Activated naive CD8-positive, alpha-beta T cell treated with anti-CD3 and anti-CD28 coated beads, Interleukin-2, amount 50 U/mL, for 24 hours (primary cell): Measurements from ENCODE around the gene LAIR2.

Source experiments
- ATAC-seq: fragments of 150-1000 bp; cut with Tn5 transposase; one replicate; pipeline ENCODE4 v1.10.0; 2021
- DNase-seq: peaks from one replicate; pipeline ENCODE4 v3.0.0; 2021
- H3K27ac Mint-ChIP-seq: one replicate; pipeline ENCODE4 v1.8.0; 2021; ENCODE audit warnings: mild to moderate bottlenecking, mixed read lengths
- H3K27me3 Mint-ChIP-seq: one replicate; pipeline ENCODE4 v1.8.0; 2021; ENCODE audit warnings: mixed read lengths
- H3K36me3 Mint-ChIP-seq: one replicate; pipeline ENCODE4 v1.8.0; 2021; ENCODE audit warnings: low read depth, mixed read lengths
- H3K4me1 Mint-ChIP-seq: one replicate; pipeline ENCODE4 v1.8.0; 2021; ENCODE audit warnings: mixed read lengths
- H3K4me3 Mint-ChIP-seq: one replicate; pipeline ENCODE4 v1.8.0; 2021; ENCODE audit warnings: mild to moderate bottlenecking, moderate library complexity, mixed read lengths
- H3K9me3 Mint-ChIP-seq: one replicate; pipeline ENCODE4 v1.8.0; 2021; ENCODE audit warnings: mixed read lengths

The LAIR2 gene

GRCh38 chr19:54502518-54503048, at the start of gene LAIR2:
TSS of gene LAIR2 (plus strand) at chr19:54502831. CDS start at chr19:54502919, 88 bp downstream.
- ATAC-seq, result peak; percentile 78
- no peak within 1 kb of the TSS for H3K27ac Mint-ChIP-seq

GRCh38 chr19:54453921-54454780, 48.5 kb upstream of the LAIR2 start:
- H3K36me3 Mint-ChIP-seq, result peaks cover 61% of the 10 kb centered on the region
- peaks cover 2% of the 10 kb centered on the region for H3K27me3 Mint-ChIP-seq
- DNase-seq (no peak), ATAC-seq (no peak)
- H3K4me1 Mint-ChIP-seq, result peaks cover 37% of the 10 kb centered on the region
- no peak overlapping the region for H3K27ac Mint-ChIP-seq
- no peaks in the 10 kb centered on the region for H3K9me3 Mint-ChIP-seq
- no peak overlapping the region for H3K4me3 Mint-ChIP-seq

More at GRCh38 chr19:54502518-54503048, at the start of gene LAIR2:
- peak; percentile 19 for DNase-seq
- peak within 1 kb of the TSS; percentile 29 for H3K4me3 Mint-ChIP-seq
- peaks cover 32% of the 10 kb centered on the region for H3K27me3 Mint-ChIP-seq
- no peaks in the 10 kb centered on the region for H3K36me3 Mint-ChIP-seq
- H3K4me1 Mint-ChIP-seq, result peaks cover 28% of the 10 kb centered on the region
- no peaks in the 10 kb centered on the region for H3K9me3 Mint-ChIP-seq

- peaks cover 61% of the 10 kb centered on the region for H3K36me3 Mint-ChIP-seq
- no peaks in the 10 kb centered on the region for H3K27me3 Mint-ChIP-seq
- ATAC-seq (no peak), DNase-seq (no peak)
- H3K27ac Mint-ChIP-seq, result no peak overlapping the region
- no peaks in the 10 kb centered on the region for H3K9me3 Mint-ChIP-seq
- H3K4me3 Mint-ChIP-seq, result no peak overlapping the region
- H3K4me1 Mint-ChIP-seq, result peaks cover 38% of the 10 kb centered on the region
Observed at GRCh38 chr19:54454781-54455675, 47.6 kb upstream of the LAIR2 start.

- ATAC-seq, result no peak
- Mint-ChIP-seq H3K36me3 (peaks cover 53% of the 10 kb centered on the region), H3K27me3 (no peaks in the 10 kb centered on the region), H3K4me1 (peaks cover 30% of the 10 kb centered on the region), H3K27ac (no peak overlapping the region), H3K4me3 (no peak overlapping the region), H3K9me3 (no peaks in the 10 kb centered on the region)
- no peak for DNase-seq
Observed at GRCh38 chr19:54455786-54456422, 46.7 kb upstream of the LAIR2 start.

GRCh38 chr19:54456423-54457373, 45.9 kb upstream of the LAIR2 start:
- ATAC-seq, result no peak
- peaks cover 26% of the 10 kb centered on the region for H3K4me1 Mint-ChIP-seq
- no peaks in the 10 kb centered on the region for H3K27me3 Mint-ChIP-seq
- H3K4me3 Mint-ChIP-seq, result no peak overlapping the region
- H3K27ac Mint-ChIP-seq, result no peak overlapping the region
- peaks cover 45% of the 10 kb centered on the region for H3K36me3 Mint-ChIP-seq
- no peaks in the 10 kb centered on the region for H3K9me3 Mint-ChIP-seq
- DNase-seq, result no peak

- Mint-ChIP-seq H3K27me3 (no peaks in the 10 kb centered on the region), H3K9me3 (no peaks in the 10 kb centered on the region), H3K36me3 (peaks cover 42% of the 10 kb centered on the region), H3K4me3 (no peak overlapping the region), H3K27ac (peak overlapping the region; percentile 18), H3K4me1 (peaks cover 27% of the 10 kb centered on the region)
- ATAC-seq (no peak), DNase-seq (no peak)
Observed at GRCh38 chr19:54457773-54458647, 44.6 kb upstream of the LAIR2 start.

GRCh38 chr19:54458648-54459281, 43.9 kb upstream of the LAIR2 start:
- H3K9me3 Mint-ChIP-seq, result no peaks in the 10 kb centered on the region
- ATAC-seq (no peak), DNase-seq (no peak)
- H3K27me3 Mint-ChIP-seq, result no peaks in the 10 kb centered on the region
- H3K27ac Mint-ChIP-seq, result peak overlapping the region; percentile 18
- peaks cover 28% of the 10 kb centered on the region for H3K4me1 Mint-ChIP-seq
- peaks cover 37% of the 10 kb centered on the region for H3K36me3 Mint-ChIP-seq
- no peak overlapping the region for H3K4me3 Mint-ChIP-seq

- ATAC-seq, result no peak
- DNase-seq, result no peak
- Mint-ChIP-seq H3K27me3 (no peaks in the 10 kb centered on the region), H3K9me3 (no peaks in the 10 kb centered on the region), H3K36me3 (peaks cover 32% of the 10 kb centered on the region), H3K4me1 (peaks cover 33% of the 10 kb centered on the region), H3K27ac (peak overlapping the region; percentile 45), H3K4me3 (peak overlapping the region; percentile 10)
Observed at GRCh38 chr19:54459282-54460229, 43.1 kb upstream of the LAIR2 start.

- peaks cover 29% of the 10 kb centered on the region for H3K36me3 Mint-ChIP-seq
- no peak for DNase-seq
Observed at GRCh38 chr19:54460230-54461005, 42.2 kb upstream of the LAIR2 start.

GRCh38 chr19:54461210-54461609, 41.4 kb upstream of the LAIR2 start:
- Mint-ChIP-seq H3K4me1 (peaks cover 39% of the 10 kb centered on the region), H3K36me3 (peaks cover 27% of the 10 kb centered on the region), H3K27ac (peak overlapping the region; percentile 27), H3K4me3 (peak overlapping the region; percentile 72), H3K27me3 (peaks cover 8% of the 10 kb centered on the region), H3K9me3 (no peaks in the 10 kb centered on the region)
- no peak for ATAC-seq
- DNase-seq, result no peak

More at GRCh38 chr19:54460230-54461005, 42.2 kb upstream of the LAIR2 start:
- H3K27me3 Mint-ChIP-seq, result peaks cover 2% of the 10 kb centered on the region
- no peak overlapping the region for H3K4me3 Mint-ChIP-seq
- H3K4me1 Mint-ChIP-seq, result peaks cover 36% of the 10 kb centered on the region
- H3K9me3 Mint-ChIP-seq, result no peaks in the 10 kb centered on the region
- peak overlapping the region; percentile 45 for H3K27ac Mint-ChIP-seq
- ATAC-seq, result no peak

GRCh38 chr19:54461613-54462012, 41.0 kb upstream of the LAIR2 start:
- H3K36me3 Mint-ChIP-seq, result peaks cover 24% of the 10 kb centered on the region
- no peaks in the 10 kb centered on the region for H3K9me3 Mint-ChIP-seq
- DNase-seq, result no peak
- peak overlapping the region; percentile 57 for H3K27ac Mint-ChIP-seq
- peaks cover 12% of the 10 kb centered on the region for H3K27me3 Mint-ChIP-seq
- peak overlapping the region; percentile 72 for H3K4me3 Mint-ChIP-seq
- no peak for ATAC-seq
- peaks cover 39% of the 10 kb centered on the region for H3K4me1 Mint-ChIP-seq
